H1 (cell line): ENCODE results near the gene AXIN2. TPM values are rescaled to one million over a fixed set of nuclear protein-coding genes. Genes with fewer than 3 reads are reported as not detected.

ENCODE experiments used
- CTCF ChIA-PET: fragments of 300-600 bp; sonication (Branson Sonifier 250); formaldehyde crosslinking; loops from one replicate; lab custom pipeline; 2021; ENCODE audit not compliant: partially characterized antibody; lab: Charles Lee
- POLR2A ChIA-PET: fragments of 300-600 bp; sonication (Branson Sonifier 250); formaldehyde crosslinking; loops from one replicate; lab custom pipeline; 2021; ENCODE audit warnings: inconsistent platforms; ENCODE audit not compliant: partially characterized antibody; lab: Charles Lee
- DNase-seq, 2 experiments: peaks; one replicate each; pipeline versions ENCODE4 v3.0.0 to v3.0.0-alpha.2; 2010 to 2022; ENCODE audit warnings: low spot score in 2 of 2, low read depth in 1 of 2, mixed read lengths in 1 of 2
- FAIRE-seq: peaks from 2 replicates; lab custom pipeline; 2011; peaks lifted over from hg19 to GRCh38; lab: Jason Lieb, UNC
- H2AFZ ChIP-seq: 2 replicates; pipeline ENCODE4 v1.8.1; 2012; ENCODE audit warnings: low read length, inconsistent platforms
- H2AK5ac ChIP-seq: 2 replicates; pipeline ENCODE4 v1.6.1; 2013; ENCODE audit warnings: low read depth, low read length
- H2BK120ac ChIP-seq: replicated peaks from 2 replicates; pipeline ENCODE3; 2013; ENCODE audit warnings: low read depth, low read length, inconsistent platforms
- H2BK12ac ChIP-seq: 2 replicates; pipeline ENCODE4 v1.6.1; 2013; ENCODE audit warnings: low read depth, low read length
- H2BK15ac ChIP-seq: 2 replicates; pipeline ENCODE4 v1.6.1; 2013; ENCODE audit warnings: low read length
- H2BK20ac ChIP-seq: 2 replicates; pipeline ENCODE4 v1.6.1; 2013; ENCODE audit warnings: low read length
- H2BK5ac ChIP-seq: 2 replicates; pipeline ENCODE4 v1.6.1; 2013; ENCODE audit warnings: low read depth, low read length
- H3K14ac ChIP-seq: 2 replicates; pipeline ENCODE4 v1.6.1; 2013; ENCODE audit warnings: inconsistent platforms; ENCODE audit not compliant: insufficient read length
- H3K18ac ChIP-seq: 2 replicates; pipeline ENCODE4 v1.6.1; 2013; ENCODE audit warnings: low read length; ENCODE audit errors: extremely low read depth
- H3K23ac ChIP-seq: 2 replicates; pipeline ENCODE4 v1.6.1; 2013; ENCODE audit warnings: inconsistent platforms; ENCODE audit not compliant: insufficient read length
- H3K23me2 ChIP-seq: 2 replicates; pipeline ENCODE4 v1.6.1; 2013; ENCODE audit warnings: low read depth, low read length
- H3K27ac ChIP-seq: 2 replicates; pipeline ENCODE4 v1.6.1; 2011; ENCODE audit warnings: low read depth, low read length, inconsistent platforms
- H3K27me3 ChIP-seq, 4 experiments: replicated peaks in 1 of 4; 1 replicate in 1 of 4; 2 replicates in 3 of 4; pipeline versions ENCODE4 v1.6.1 to v1.8.1; 2011 to 2013; ENCODE audit warnings: low read length in 3 of 4, mild to moderate bottlenecking in 3 of 4, inconsistent platforms in 2 of 4, mixed read lengths in 2 of 4, moderate library complexity in 1 of 4; ENCODE audit not compliant: control insufficient read depth in 3 of 4, insufficient read depth in 3 of 4; ENCODE audit errors: extremely low read depth in 1 of 4
- H3K36me3 ChIP-seq, 4 experiments: 2 replicates each; pipeline versions ENCODE4 v1.6.1 to v1.8.1; 2011 to 2013; ENCODE audit warnings: mild to moderate bottlenecking in 4 of 4, low read length in 3 of 4, moderate library complexity in 2 of 4, control low read depth in 1 of 4, inconsistent platforms in 1 of 4; ENCODE audit not compliant: insufficient read depth in 4 of 4, control insufficient read depth in 2 of 4
- H3K4ac ChIP-seq: replicated peaks from 2 replicates; pipeline ENCODE3; 2013; ENCODE audit warnings: low read length, low read depth, mixed read lengths, inconsistent platforms; ENCODE audit not compliant: insufficient read length
- H3K4me1 ChIP-seq, 4 experiments: replicated peaks in 1 of 4; 1 replicate in 1 of 4; 2 replicates in 3 of 4; pipeline versions ENCODE4 v1.6.1 to v1.8.1; 2011 to 2013; ENCODE audit warnings: low read length in 3 of 4, inconsistent platforms in 2 of 4, mixed read lengths in 1 of 4; ENCODE audit not compliant: insufficient read depth in 4 of 4, control insufficient read depth in 3 of 4
- H3K4me2 ChIP-seq, 2 experiments: 2 replicates each; pipeline versions ENCODE4 v1.6.1 to v1.8.1; 2011 to 2013; ENCODE audit warnings: low read depth in 2 of 2, low read length in 2 of 2, control low read depth in 1 of 2, inconsistent platforms in 1 of 2, mild to moderate bottlenecking in 1 of 2; ENCODE audit not compliant: insufficient read depth in 1 of 2
- H3K4me3 ChIP-seq, 4 experiments: fragments of 200-600, 300-600 bp in 1 of 4; sonication (generic), shearing (Covaris generic), sonication (Bioruptor Twin) in 1 of 4; 2 replicates each; pipeline versions ENCODE4 v1.5.1 to v1.8.1; 2011 to 2016; ENCODE audit warnings: low read length in 4 of 4, low read depth in 3 of 4, control low read depth in 2 of 4, inconsistent platforms in 2 of 4, mild to moderate bottlenecking in 2 of 4, mixed read lengths in 1 of 4, moderate library complexity in 1 of 4; ENCODE audit not compliant: insufficient read depth in 2 of 4; ENCODE audit errors: extremely low read depth in 1 of 4
- H3K56ac ChIP-seq: replicated peaks from 2 replicates; pipeline ENCODE3; 2013; ENCODE audit warnings: low read depth, mild to moderate bottlenecking, mixed read lengths, low read length, inconsistent platforms; ENCODE audit not compliant: insufficient read length
- H3K79me1 ChIP-seq: 2 replicates; pipeline ENCODE4 v1.6.1; 2013; ENCODE audit warnings: low read depth, low read length, control low read depth
- H3K79me2 ChIP-seq, 2 experiments: 2 replicates each; pipeline versions ENCODE4 v1.6.1 to v1.8.1; 2012 to 2013; ENCODE audit warnings: low read length in 2 of 2, mild to moderate bottlenecking in 2 of 2, inconsistent platforms in 1 of 2; ENCODE audit not compliant: insufficient read depth in 2 of 2, control insufficient read depth in 1 of 2
- H3K9ac ChIP-seq, 4 experiments: replicated peaks in 1 of 4; 1 replicate in 1 of 4; 2 replicates in 3 of 4; pipeline versions ENCODE4 v1.6.1 to v1.8.1; 2011 to 2013; ENCODE audit warnings: low read depth in 3 of 4, low read length in 3 of 4, control low read depth in 2 of 4, mild to moderate bottlenecking in 2 of 4, moderate library complexity in 2 of 4, inconsistent platforms in 1 of 4; ENCODE audit errors: extremely low read depth in 1 of 4
- H3K9me3 ChIP-seq, 2 experiments: 2 replicates each; pipeline versions ENCODE4 v1.6.1 to v1.8.1; 2012 to 2013; ENCODE audit warnings: mild to moderate bottlenecking in 2 of 2, moderate library complexity in 2 of 2, control low read depth in 1 of 2, inconsistent platforms in 1 of 2, low read depth in 1 of 2, low read length in 1 of 2, mixed read lengths in 1 of 2; ENCODE audit not compliant: insufficient read depth in 2 of 2
- H4K20me1 ChIP-seq, 2 experiments: replicated peaks in 1 of 2; 2 replicates each; pipeline versions ENCODE3 to v1.8.1; 2011 to 2013; ENCODE audit warnings: inconsistent platforms in 2 of 2, low read length in 2 of 2, mild to moderate bottlenecking in 1 of 2; ENCODE audit not compliant: insufficient read depth in 2 of 2, control insufficient read depth in 1 of 2
- H4K5ac ChIP-seq: 2 replicates; pipeline ENCODE4 v1.6.1; 2013; ENCODE audit warnings: low read length, low read depth, mixed read lengths, inconsistent platforms; ENCODE audit not compliant: insufficient read length
- H4K8ac ChIP-seq: 2 replicates; pipeline ENCODE4 v1.8.0; 2013; ENCODE audit warnings: mild to moderate bottlenecking, moderate library complexity, low read length, inconsistent platforms; ENCODE audit not compliant: insufficient read depth; ENCODE audit errors: extremely low read depth
- H4K91ac ChIP-seq: replicated peaks from 2 replicates; pipeline ENCODE3; 2013; ENCODE audit warnings: low read length, mixed read lengths, inconsistent platforms; ENCODE audit not compliant: insufficient read length
- RFX5 ChIP-seq: IDR thresholded peaks from 2 replicates; pipeline ENCODE4 v1.6.1; 2011; ENCODE audit warnings: low read depth, low read length, improper control_type of control experiment, borderline replicate concordance
- TAF7 ChIP-seq: optimal IDR thresholded peaks from 2 replicates; pipeline ENCODE3; 2011; ENCODE audit warnings: low read depth, mild to moderate bottlenecking, inconsistent platforms, low read length, moderate library complexity, borderline replicate concordance
- WGBS, 2 experiments: shearing (Covaris generic) in 1 of 2; methylation state at CpG; one replicate each; pipeline versions ENCODE4 v1.1.6 to v1.1.7; 2013 to 2015; ENCODE audit warnings: low lambda C conversion rate in 2 of 2, mixed read lengths in 2 of 2, inconsistent platforms in 1 of 2, low coverage in 1 of 2, missing lambda C conversion rate in 1 of 2; ENCODE audit not compliant: insufficient replicate concordance in 2 of 2, insufficient coverage in 1 of 2, insufficient read length in 1 of 2; ENCODE audit errors: extremely low coverage in 1 of 2, missing lambda C conversion rate in 1 of 2; 5-methylcytosine and 5-hydroxymethylcytosine counted together
- polyA plus RNA-seq, 7 experiments: library from polyadenylated mRNA; depleted of rRNA in 3 of 7; stranded (reverse) in 5 of 7; unstranded in 2 of 7; fragments of >200 nt in 5 of 7; fragments of 200-250 nt in 2 of 7; gene quantifications; 1 replicate in 5 of 7; 2 replicates in 1 of 7; 4 replicates in 1 of 7; pipeline versions ENCODE4 v1.2.1 to v1.2.3, GENCODE V29; 2011 to 2013; ENCODE audit warnings: missing spikeins in 2 of 7, mixed read lengths in 2 of 7
- total RNA-seq: library from RNA; stranded (reverse); fragmentation: NEBNext Ultra II Directional; extraction: Animal tissue kit (Norgen Biotek cat#: 25700); gene quantifications from 2 replicates; pipeline ENCODE4 v1.2.1, GENCODE V29; 2021

AXIN2 gene
- total and polyA plus RNA-seq, 2 of the 8 experiments (the other 6 are each of a cell fraction or from before 2014, with no cell fraction given): 17.7 to 33.4 TPM

- FAIRE-seq (no peak), DNase-seq (no peak)
- Histone ChIP-seq H2BK5ac (no peak overlapping the region), H4K20me1 (no peaks in the 10 kb centered on the region), H2BK12ac (no peak overlapping the region), H3K56ac (no peak overlapping the region), H3K79me2 (no peaks in the 10 kb centered on the region), H3K14ac (no peak overlapping the region), H2BK20ac (no peak overlapping the region), H2BK15ac (no peak overlapping the region), H4K91ac (no peak overlapping the region), H3K9me3 (peaks cover 4 to 5% of the 10 kb centered on the region in 2 experiments; a peak in 2 of 4 replicates), H3K79me1 (no peaks in the 10 kb centered on the region), H3K4ac (no peak overlapping the region), H4K8ac (no peak overlapping the region), H3K36me3 (no peaks in the 10 kb centered on the region), H3K27me3 (no peaks in the 10 kb centered on the region; a peak in 1 of 7 replicates), H3K9ac (no peak overlapping the region), H2BK120ac (no peak overlapping the region), H3K23me2 (no peaks in the 10 kb centered on the region; the same call in 1 of the 2 replicates), H4K5ac (no peak overlapping the region), H3K4me3 (no peak overlapping the region), H2AK5ac (no peak overlapping the region), H3K18ac (no peak overlapping the region), H3K4me1 (no peaks in the 10 kb centered on the region), H3K27ac (no peak overlapping the region), H2AFZ (no peak overlapping the region), H3K4me2 (no peak overlapping the region), H3K23ac (no peak overlapping the region)
- WGBS, 2 experiments: 94% methylated on average over 7 of the region's 7 CpGs; no CpG with 5 or more reads in 1 of the 2 experiments
- ChIA-PET CTCF (interaction anchor here (1.4 kb wide), 1 partner anchor 27 kb away, joined by 3 read pairs; no protein-coding TSS in a partner anchor), POLR2A (interaction anchor here (0.9 to 1.3 kb wide), 4 partner anchors 14 to 41 kb away, joined by 3 to 5 read pairs (median 3); no protein-coding TSS in a partner anchor)
- TF ChIP-seq TAF7 (no peak), RFX5 (no peak)
Measured at GRCh38 chr17:65487161-65487560, 74.3 kb downstream of the AXIN2 start.
